Activated T-cell treated with anti-CD3 and anti-CD28 coated beads, Interleukin-2, amount 50 U/mL, for 48 hours (primary cell): ENCODE measurements around the gene PLEKHH3.
"Not testable (repeated sequence)": the region's sequence is repeated elsewhere in the genome, so short reads cannot be mapped to it uniquely, and the experiment has no call there.

Experiments used
- DNase-seq, 2 experiments: peaks; one replicate each; pipeline ENCODE4 v3.0.0-alpha.2; 2020

Gene PLEKHH3

DNA sequence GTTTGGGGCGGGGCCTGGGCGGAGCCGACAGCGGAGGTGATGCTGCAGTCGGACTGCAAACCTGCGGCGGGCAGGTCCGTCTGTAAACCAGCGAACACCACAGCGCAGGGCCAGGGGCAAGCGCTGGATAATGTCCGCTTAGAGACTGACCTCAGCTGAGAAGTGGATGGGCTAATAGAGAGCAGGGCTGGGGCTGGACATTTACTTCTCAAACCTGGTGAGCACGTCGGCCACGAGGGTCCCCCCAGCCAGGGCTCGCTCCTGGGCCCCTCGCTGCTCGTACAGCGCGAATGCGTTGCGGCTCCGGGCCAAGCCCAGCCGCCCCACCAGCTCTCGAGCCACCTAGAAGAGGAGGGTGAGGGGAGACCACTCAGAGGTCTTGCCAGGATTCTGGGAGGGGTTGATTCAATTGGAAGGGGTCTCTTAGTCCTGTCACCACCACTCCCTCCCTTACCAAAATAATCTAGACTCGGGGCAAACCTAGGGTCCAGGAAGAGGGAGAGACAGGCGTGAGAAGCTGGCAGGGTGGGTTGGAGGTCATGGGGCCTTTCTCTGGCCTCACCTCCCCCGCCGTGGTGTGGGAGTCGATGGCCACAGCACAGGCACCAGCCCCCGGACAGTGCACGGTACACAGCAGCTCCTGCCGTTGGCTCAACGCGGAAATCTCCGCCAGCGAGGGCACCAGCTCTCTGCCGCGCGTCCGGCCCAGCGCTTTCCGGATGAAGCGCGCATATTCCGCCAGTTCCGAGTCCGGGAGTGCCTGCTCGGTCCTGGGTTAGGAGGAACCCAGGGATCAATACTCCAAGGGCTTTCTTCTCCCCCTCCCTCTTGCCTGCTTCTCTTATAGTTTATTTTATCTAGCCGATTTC is 5.8 kb downstream of the PLEKHH3 start:
- no peak for DNase-seq

DNA sequence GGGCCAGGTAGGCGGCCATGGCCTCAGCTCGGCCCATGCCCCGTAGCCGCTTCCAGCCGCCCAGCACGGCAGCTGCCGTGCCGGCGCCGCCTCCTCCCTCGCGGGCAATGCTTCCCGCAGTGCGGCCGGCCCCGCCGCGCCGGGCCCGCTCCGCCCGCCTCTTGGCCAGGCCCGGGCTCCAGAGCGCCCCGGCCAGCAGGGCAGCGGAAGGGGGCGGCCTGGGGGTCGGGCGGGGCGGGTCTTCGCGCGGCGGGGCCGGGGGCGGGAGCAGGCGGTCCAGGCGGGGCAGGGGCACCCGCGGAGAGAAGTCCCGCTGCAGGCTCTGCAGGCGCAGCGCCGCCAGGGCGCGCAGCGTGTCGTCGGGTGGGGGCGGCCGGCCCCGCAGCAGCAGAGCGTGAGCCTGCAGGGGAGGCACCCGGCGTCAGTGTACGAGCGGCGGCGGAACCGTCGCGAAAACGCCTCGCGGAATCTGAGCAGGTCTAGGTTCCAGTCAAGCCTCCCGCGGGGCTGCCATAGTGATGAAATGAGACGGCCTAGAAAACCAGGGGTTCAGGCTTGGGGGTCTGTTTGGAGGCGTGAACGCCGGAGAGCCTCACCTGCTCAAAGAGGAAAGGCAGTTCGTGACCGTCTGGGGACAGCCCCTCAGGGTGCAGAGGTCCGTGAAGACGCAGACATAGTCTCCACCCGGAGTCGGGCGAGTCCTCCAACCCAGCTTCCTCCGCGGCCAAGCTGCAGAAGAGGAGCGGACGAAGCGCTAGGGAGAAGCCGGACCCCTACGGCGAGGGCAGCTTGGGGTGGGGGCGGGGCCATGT is 6.6 kb downstream of the PLEKHH3 start:
- DNase-seq, result peak; percentile 54 to 64

DNA sequence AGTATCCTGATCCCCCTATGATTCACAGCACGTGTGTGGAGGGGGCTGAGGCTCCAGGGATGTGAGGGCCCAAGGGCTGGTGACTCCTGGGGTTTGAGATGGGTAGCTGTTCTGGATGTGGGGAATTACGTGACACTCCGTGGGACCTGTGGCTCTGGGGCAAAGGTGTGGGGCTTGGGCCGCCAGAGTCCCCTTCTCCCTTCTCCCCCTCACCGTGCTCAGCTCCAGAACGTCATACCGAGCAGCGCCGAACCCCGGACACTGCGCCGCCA is 7.2 kb downstream of the PLEKHH3 start:
- no peak for DNase-seq

DNA sequence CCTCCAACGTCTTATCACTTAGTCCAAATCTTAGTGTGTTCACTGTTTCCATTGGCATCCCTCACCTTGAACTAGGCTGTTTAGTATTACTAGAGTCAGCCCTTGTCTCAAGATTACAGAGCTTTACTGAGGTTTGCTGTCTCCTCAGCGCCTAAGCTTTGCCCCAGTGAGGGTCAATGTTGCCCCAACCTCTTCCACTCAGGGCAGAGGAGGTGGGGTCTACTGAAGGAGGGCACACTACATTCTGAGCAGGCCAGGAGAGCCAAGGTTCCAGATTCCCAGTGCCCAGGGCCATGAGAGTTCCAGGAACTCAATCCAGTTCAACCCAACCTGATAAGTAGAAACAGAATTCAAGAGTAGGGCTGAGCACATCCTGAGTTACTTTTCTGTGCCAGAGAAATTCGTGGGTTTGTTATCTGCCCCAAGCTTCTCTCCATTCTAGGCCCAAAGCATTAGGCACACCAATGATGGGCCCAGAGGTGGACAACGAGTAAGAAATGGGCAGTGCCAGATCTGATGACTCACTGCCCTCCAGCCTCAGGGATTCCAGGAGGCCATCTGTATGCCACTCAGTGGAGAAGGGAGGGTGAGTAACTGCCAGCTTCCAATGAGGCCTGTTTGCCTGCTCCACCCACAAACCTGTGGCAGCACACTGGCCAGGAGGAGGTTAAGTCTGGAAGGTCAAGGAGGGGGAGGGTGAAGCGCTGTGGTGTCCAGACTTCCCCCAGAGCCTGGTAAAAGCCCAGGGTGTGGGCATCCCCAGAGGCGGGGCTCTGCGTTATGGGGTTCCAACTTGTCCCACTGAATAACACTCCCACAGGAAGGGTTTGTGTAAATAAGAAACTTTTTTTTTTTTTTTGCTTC is 9.5 kb downstream of the PLEKHH3 start:
- DNase-seq, result no peak

DNA sequence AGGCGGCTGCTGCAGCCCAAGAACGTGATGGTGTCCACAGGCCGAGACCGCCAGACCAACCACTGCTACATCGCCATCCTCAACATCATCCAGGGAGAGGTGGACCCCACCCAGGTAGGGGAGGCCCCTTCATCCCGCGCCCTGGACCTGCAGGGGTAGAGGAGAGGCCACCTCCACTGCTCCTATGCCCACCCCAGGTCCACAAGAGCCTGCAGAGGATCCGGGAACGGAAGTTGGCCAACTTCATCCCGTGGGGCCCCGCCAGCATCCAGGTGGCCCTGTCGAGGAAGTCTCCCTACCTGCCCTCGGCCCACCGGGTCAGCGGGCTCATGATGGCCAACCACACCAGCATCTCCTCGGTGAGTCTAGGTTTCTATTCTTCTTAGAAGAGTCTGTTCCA is 10.7 kb downstream of the PLEKHH3 start:
- DNase-seq, result not testable (repeated sequence)

DNA sequence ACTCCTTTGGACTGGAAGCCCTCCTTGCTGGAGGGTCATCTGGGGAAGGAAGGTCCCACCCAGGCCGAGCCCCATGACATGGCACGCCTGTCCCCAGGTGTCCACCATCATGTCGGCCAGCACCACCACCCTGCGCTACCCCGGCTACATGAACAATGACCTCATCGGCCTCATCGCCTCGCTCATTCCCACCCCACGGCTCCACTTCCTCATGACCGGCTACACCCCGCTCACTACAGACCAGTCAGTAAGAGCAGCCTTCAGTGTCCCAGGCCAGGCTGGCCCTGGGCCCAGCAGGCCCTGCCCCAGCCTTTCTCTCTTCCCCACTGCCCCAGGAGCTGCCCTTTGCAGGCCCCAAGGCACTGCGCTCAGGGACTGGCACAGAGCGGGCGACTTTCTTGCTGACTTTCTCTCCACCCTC is 11.2 kb downstream of the PLEKHH3 start:
- DNase-seq, result no peak

DNA sequence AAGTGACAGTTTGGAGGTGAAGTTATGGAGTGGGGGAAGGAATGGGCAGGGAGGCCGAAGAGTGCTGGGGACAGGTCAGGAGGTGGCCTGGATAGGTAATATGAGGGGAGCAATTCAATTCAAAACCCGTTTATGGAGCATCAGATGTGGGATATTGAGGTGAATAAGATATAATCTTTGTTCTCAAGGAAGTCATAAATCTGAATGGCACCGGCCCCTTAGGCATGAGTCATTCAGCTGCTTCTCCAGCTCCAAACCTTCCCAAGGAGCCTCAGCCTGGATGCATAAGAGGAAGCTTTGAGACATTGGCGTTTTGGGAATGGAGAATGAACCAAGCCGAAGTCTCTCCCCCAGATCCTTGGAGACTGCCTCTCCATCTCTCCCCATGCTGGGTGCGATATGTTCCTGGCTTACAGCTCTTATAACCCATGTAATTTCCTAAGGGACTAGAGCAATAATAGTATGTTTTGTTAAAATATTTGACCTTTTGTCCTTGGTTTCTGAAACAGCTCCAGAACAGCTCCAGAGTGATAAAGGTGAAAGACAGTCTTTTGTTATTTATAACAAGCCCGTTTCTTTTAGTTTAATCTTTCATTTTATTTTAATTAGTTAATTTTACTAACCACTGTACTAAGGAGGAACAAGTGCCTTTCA is 16.0 kb downstream of the PLEKHH3 start:
- no peak for DNase-seq

DNA sequence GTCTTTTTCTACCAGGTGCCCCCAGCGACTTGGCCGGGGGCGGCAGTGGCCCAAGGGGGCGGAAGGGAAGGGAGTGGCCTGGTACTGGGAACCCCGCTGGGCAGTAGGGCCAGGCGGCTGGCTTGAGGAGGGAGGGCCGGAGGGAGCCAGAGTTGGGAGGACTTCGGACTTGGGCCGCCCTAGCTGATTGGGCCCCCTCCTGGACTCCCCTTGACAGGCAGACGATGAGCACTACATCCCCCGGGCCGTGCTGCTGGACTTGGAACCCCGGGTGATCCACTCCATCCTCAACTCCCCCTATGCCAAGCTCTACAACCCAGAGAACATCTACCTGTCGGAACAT is 16.9 kb downstream of the PLEKHH3 start:
- DNase-seq, result not testable (repeated sequence)

DNA sequence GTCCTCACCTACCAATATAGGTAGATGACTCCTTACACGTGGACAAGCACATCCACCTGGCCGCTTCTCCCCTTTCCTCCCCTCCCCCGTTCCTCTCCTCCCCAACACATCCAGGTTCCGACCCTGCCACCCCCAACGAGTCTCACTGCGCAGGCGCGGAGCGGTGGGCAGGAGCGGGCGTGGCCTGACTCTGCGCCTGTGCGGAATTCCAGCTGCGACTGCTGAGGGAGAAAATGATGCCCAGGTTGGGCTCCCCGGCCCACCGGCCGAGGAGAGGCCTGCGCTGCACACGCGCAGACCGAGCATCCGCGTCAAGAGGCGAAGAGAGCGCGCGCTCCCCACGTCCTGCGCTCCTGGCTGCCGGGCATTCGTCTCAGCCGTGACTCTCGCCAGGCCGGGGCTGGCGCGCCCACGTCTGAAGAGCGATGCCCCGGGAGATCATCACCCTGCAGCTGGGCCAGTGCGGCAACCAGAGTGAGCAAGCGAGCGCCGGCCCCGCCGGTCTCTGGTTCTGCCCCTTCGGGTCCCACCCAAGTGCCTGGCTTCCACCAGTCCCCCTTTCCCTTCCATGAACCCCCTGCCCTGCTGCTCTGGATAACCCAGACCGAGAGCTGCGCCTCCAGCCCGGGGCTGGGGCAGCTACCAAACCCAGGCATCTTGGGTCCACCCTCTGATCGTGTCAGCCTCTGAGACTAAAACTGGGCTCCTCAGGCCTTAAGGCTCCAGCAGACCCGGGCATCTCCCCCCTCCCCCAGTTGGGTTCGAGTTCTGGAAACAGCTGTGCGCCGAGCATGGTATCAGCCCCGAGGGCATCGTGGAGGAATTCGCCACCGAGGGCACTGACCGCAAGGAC is 17.5 kb downstream of the PLEKHH3 start, which contains the start of gene TUBG2:
TSS of gene TUBG2 (plus strand) at position 206 of the 853 bp plus-strand sequence. CDS start at position 426, 220 bp downstream.
- peak; percentile 87 to 89 for DNase-seq

DNA sequence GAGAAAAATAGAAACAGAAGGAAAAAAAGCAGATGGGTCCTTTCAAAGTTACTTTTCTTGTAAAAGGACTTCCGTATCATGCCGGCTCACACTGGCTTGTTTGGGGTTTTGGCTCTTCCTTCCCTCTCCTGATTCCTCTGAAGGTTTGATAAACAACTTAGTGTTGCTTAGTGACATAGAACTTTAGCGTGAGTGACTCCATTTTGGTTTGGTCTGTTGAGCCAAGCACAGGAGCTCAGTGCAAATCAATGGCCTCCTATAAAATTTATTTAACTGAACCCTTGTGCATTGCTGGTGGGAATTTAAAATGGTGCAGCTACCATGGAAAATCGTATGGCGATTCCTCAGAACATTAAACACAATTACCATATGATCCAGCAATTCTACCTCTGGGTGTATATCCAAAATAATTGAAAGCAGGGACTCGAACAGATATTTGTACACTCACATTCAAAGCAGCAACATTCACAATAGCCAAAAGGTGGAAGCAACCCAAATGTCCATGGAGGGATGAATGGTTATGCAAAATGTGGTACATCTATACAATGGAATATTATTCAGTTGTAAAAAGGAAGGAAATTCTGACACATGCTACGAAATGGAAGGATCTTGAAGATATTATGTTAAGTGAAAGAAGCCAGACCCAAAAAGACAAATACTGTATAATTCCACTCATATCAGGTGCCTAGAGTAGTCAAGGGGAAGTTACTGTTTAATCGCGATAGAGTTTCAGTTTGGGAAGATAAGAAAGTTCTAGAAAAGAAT is 18.8 kb downstream of the PLEKHH3 start:
- DNase-seq, result no peak

DNA sequence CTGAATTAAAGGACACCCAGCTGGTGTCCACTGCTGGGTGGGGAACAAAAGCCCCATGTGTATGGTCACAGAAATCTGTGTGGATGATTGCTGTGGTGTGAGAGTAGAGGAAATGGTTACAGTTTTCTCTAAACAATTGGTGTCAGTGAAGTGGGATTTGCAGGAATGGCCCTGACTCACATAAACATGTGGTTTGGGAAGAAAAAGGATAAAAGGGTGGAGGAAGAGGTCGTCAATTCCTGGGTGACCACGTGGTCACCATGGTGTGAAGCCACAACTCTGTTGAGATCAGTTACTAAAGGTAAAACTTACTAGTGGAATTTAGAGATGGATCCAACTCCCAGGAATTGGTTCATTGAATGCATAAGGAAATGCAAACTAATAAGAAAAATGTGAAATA is 21.3 kb downstream of the PLEKHH3 start:
- no peak for DNase-seq

DNA sequence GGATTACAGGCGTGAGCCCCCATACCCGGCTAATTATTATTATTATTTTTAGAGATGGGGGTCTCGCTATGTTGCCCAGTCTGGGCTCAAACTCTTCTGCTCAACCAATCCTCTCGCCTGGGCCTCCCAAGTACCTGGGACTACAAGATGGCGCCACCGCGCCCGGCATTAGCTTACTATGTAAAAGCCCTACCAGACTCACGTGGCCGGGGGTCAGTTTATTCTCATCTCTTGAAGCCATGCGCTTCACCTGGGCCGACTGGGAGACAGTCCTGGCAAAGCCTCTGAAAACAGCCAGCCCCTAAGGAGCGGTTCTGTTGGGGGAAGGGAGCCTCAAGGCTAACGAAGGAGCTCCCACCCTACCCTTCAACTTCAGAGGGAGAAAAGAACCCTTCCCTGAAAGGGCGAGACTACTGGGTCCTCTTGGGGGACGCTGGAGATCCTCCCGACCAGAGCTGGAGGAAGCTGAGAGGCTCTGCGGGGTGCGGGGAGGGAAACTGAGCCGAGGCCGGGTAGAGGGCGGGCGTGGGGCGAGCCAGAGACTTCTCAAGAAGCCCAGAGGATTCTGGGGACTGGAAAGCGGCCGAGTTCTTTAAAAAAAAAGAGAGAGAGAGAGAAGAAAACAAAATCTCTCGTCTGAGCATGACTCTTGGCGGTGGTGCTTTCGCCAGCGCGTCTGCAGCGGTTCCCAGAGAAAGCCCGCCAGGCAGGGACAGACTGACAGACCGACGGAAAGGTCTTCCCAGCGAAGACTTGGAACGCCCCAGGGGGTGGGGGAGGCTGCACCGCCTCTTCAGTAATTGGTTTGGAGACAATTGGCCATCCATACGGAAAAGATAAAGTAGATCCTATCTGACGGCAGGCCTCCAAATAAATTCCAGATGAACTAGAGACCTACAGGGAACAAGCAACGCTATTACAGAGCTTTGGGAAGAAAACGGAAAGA is 23.3 kb downstream of the PLEKHH3 start:
- DNase-seq, result no peak

DNA sequence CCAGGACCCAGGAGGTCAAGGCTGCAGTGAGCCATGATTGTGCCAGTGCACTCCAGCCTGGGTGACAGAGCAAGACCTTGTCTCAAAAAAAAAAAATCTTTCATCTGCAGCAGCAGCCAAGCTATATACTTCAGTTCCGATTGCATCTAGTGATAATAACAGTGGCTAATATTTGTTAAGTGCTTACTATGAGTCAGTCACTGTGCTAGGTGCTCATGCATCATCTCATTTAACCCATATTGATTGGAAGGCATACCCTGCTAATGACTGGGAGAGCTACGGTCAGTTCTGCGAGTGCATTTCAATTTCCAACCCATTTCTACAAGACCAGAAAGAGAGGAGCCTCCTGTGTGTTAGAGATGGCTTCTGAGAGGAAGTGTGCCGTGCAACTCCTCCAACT is 25.4 kb downstream of the PLEKHH3 start:
- DNase-seq, result no peak

DNA sequence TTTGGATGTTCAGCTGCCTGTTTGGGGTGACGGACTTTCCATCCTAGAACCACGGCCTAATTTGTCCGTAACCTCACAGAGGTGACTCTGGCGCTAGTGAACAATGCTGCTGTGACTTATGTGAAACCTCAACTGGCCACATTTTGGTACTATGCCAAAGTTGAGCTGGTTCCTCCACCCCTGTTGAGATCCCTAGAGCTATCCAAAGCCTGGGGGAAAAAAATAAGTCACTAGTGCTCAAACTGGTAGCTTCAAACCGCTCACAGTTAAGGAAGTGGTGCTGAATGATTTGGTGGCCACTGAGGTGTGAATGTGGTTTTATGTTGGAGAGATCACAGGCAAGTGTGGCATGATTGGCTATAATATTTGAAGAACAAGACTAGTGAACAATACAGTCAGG is 29.0 kb downstream of the PLEKHH3 start:
- no peak for DNase-seq

DNA sequence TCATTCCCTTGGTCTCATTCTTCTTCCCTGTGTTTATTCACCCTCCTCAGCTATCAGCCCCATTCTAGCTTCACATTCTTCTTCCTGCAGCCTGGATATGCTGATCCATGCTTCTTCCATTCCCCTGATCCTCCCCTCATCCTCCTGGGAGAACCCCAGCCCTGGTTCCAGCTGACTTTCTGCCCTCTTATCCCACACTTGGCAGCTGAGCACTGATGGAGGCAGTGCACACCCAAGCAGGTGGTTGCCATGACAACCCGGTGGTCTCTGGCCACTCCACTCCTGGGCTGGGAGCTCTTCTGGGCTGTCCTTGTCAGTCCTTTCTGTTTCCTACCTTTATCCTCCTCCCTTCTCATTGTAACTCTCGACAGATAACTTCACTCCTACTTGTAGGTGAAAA is 34.5 kb downstream of the PLEKHH3 start:
- no peak for DNase-seq

DNA sequence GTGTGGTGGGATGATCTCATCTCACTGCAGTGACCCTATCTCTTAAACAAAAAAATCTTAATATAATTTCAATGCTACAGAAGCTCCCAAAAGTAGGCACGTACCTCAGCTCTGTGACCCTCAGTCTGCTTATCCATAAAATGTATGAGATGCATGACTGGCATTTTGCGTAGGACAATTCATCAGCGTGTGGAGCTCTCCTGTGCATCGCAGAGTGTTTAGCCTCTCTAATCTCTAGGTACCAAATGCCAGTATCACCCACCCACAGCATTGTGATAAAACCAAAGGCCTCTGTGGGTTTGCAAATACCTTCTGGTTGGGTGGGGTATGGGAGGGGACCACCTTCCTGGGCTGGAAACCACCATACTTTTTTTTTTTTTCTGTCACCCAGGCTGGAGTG is 36.7 kb downstream of the PLEKHH3 start:
- DNase-seq, result no peak

DNA sequence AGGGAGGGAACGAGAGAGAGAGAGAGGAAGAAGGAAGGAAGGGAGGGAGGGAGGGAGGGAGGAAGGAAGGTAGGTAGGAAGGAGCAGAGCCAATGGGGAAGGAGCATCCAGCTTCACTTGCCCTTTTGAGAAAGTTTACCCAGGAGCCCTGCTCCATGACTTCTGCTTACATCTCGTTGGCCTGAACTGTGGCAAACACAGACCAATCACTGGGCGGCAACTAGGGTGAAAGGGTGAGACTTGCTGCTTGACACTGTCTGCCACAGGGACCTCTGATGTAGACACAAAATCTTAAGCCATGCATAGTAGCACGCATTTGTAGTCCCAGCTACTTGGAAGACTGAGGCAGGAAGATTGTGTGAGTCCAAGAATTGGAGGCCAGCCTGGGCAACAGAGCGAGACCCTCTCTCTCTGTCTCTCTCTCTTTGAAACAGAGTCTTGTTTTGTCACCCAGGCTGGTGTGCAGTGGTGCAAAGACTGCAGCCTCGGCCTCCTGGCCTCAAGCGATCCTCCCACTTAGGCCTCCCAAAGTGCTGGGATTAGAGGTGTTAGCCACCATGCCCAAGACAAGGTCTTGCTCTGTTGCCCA is 37.2 kb downstream of the PLEKHH3 start:
- no peak for DNase-seq

DNA sequence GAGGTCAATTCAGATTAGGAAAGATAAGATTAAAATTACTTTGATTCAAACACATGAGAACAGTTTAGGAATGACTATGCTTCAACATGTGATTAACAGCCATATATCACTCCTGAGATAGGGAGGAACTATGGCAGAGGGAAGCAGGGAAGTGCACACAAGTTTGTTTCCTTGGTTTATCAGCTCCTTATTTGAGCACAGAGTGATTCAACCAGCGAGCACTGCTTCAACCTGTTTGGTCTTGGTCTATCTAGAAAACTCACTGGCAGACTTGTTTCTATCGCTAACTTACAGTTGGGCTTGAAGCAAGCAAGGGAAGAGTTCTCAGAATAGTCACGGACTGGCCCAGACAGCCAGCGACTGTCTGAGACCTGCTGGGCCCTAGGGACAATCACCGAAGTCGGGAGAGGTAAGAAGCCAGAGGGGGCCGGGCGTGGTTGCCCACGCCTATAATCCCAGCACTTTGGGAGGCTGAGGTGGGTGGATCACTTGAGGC is 43.8 kb downstream of the PLEKHH3 start:
- DNase-seq, result no peak

DNA sequence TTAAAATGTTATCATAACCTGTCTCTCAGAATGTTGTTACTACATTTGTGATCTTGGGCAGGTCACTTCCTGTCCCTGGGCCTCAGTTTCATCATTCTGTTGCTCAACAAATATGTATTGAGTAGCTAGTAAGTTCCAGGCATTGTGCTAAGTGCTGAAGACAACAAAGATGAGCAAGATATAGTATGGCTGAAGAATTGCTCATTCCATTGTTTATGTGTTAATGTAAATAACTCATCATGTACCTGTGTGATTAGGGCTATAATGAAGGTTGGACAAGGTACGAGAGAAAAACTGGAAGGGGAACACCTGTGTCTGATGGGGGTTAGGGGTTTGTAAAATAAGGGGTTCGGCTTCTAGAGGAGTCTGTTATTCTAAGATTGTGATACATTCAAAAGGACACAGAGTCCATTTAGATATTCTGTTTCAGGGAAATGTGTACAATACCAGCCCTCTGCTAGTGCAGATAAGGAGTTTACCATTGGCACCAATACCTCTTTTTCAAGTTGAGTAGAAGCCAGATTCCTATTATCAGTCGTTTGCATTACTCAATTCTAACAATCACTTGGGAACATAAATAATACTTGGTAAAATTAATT is 47.3 kb downstream of the PLEKHH3 start:
- DNase-seq, result no peak
